BLaER1 treated with 17β-estradiol and CSF1 and Interleukin-3, amounts not matched to agents 10 nM and 100 nM (cell line): ENCODE measurements around the gene SUDS3.
A peak's percentile ranks its signal among the peaks of the same experiment; 100 is the strongest.

ENCODE experiments used
- H3K27ac ChIP-seq, 11 experiments: shearing (Covaris generic); formaldehyde crosslinking; 2 replicates each; pipeline ENCODE4 v1.8.1; 2022
- H3K27me3 ChIP-seq, 11 experiments: shearing (Covaris generic); formaldehyde crosslinking; 2 replicates each; pipeline ENCODE4 v1.8.1; 2022
- H3K36me3 ChIP-seq, 11 experiments: shearing (Covaris generic); formaldehyde crosslinking; 2 replicates each; pipeline ENCODE4 v1.8.1; 2022
- H3K4me1 ChIP-seq, 10 experiments: shearing (Covaris generic); formaldehyde crosslinking; 2 replicates each; pipeline ENCODE4 v1.8.1; 2022
- H3K4me2 ChIP-seq, 11 experiments: shearing (Covaris generic); formaldehyde crosslinking; 2 replicates each; pipeline ENCODE4 v1.8.1; 2022
- H3K4me3 ChIP-seq, 10 experiments: shearing (Covaris generic); formaldehyde crosslinking; 2 replicates each; pipeline ENCODE4 v1.8.1; 2022
- H3K9ac ChIP-seq, 11 experiments: shearing (Covaris generic); formaldehyde crosslinking; 2 replicates each; pipeline ENCODE4 v1.8.1; 2022
- H3K9me3 ChIP-seq, 11 experiments: shearing (Covaris generic); formaldehyde crosslinking; replicated peaks in 1 of 11; 2 replicates each; pipeline ENCODE4 v1.8.1; 2022
- H4K20me1 ChIP-seq, 11 experiments: shearing (Covaris generic); formaldehyde crosslinking; 2 replicates each; pipeline ENCODE4 v1.8.1; 2022
- Cebpa-rat ChIP-seq, 11 experiments: shearing (Covaris generic); IDR thresholded peaks; 2 replicates each; pipeline ENCODE4 v1.8.1; 2022

The SUDS3 gene

GRCh38 chr12:118432812-118433545 is 56.6 kb downstream of the SUDS3 start:
- no peak overlapping the region for H3K4me2 ChIP-seq
- no peak overlapping the region for H3K9ac ChIP-seq
- H3K9me3 ChIP-seq: no peaks in the 10 kb centered on the region
- no peaks in the 10 kb centered on the region for H3K27me3 ChIP-seq
- no peak overlapping the region for H3K4me3 ChIP-seq
- H3K27ac ChIP-seq: no peak overlapping the region
- H3K36me3 ChIP-seq: no peaks in the 10 kb centered on the region
- no peak for TF ChIP-seq Cebpa-rat (IDR thresholded peaks at IDR 0.05)
- no peaks in the 10 kb centered on the region for H4K20me1 ChIP-seq
- no peaks in the 10 kb centered on the region for H3K4me1 ChIP-seq

- Histone ChIP-seq H4K20me1 (no peaks in the 10 kb centered on the region), H3K4me3 (no peak overlapping the region), H3K9me3 (no peaks in the 10 kb centered on the region), H3K4me1 (no peaks in the 10 kb centered on the region; a peak in 1 of 20 replicates), H3K4me2 (no peak overlapping the region), H3K9ac (no peak overlapping the region), H3K27ac (no peak overlapping the region), H3K36me3 (no peaks in the 10 kb centered on the region), H3K27me3 (no peaks in the 10 kb centered on the region)
- no peak for TF ChIP-seq Cebpa-rat (IDR thresholded peaks at IDR 0.05)
Observed at GRCh38 chr12:118436002-118436730, 59.8 kb downstream of the SUDS3 start.

GRCh38 chr12:118436986-118437385 is 60.6 kb downstream of the SUDS3 start:
- no peaks in the 10 kb centered on the region for H3K27me3 ChIP-seq
- TF ChIP-seq Cebpa-rat (IDR thresholded peaks at IDR 0.05): no peak
- H4K20me1 ChIP-seq: no peaks in the 10 kb centered on the region
- no peak overlapping the region for H3K9ac ChIP-seq
- H3K27ac ChIP-seq: no peak overlapping the region
- H3K4me2 ChIP-seq: no peak overlapping the region
- no peaks in the 10 kb centered on the region for H3K9me3 ChIP-seq
- no peak overlapping the region for H3K4me3 ChIP-seq
- no peaks in the 10 kb centered on the region; a peak in 1 of 20 replicates for H3K4me1 ChIP-seq
- H3K36me3 ChIP-seq: no peaks in the 10 kb centered on the region

GRCh38 chr12:118439068-118439467 is 62.7 kb downstream of the SUDS3 start:
- no peak for TF ChIP-seq Cebpa-rat (IDR thresholded peaks at IDR 0.05)
- H4K20me1 ChIP-seq: no peaks in the 10 kb centered on the region
- H3K4me3 ChIP-seq: no peak overlapping the region
- no peak overlapping the region for H3K27ac ChIP-seq
- H3K9me3 ChIP-seq: no peaks in the 10 kb centered on the region; a peak in 1 of 22 replicates
- H3K36me3 ChIP-seq: no peaks in the 10 kb centered on the region
- H3K4me1 ChIP-seq: no peaks in the 10 kb centered on the region; a peak in 1 of 20 replicates
- H3K4me2 ChIP-seq: no peak overlapping the region
- H3K27me3 ChIP-seq: no peaks in the 10 kb centered on the region
- no peak overlapping the region for H3K9ac ChIP-seq

- Histone ChIP-seq H3K36me3 (no peaks in the 10 kb centered on the region), H3K4me2 (no peak overlapping the region), H3K27ac (no peak overlapping the region), H3K4me3 (no peak overlapping the region), H3K9me3 (no peaks in the 10 kb centered on the region; a peak in 1 of 22 replicates), H3K9ac (no peak overlapping the region), H3K27me3 (no peaks in the 10 kb centered on the region), H3K4me1 (no peaks in the 10 kb centered on the region), H4K20me1 (no peaks in the 10 kb centered on the region)
- no peak for TF ChIP-seq Cebpa-rat (IDR thresholded peaks at IDR 0.05)
Observed at GRCh38 chr12:118446247-118446646, 69.9 kb downstream of the SUDS3 start.

GRCh38 chr12:118447181-118447580 is 70.8 kb downstream of the SUDS3 start:
- H3K4me2 ChIP-seq: no peak overlapping the region
- H3K9me3 ChIP-seq: no peaks in the 10 kb centered on the region; a peak in 1 of 22 replicates
- no peaks in the 10 kb centered on the region for H3K27me3 ChIP-seq
- no peaks in the 10 kb centered on the region for H3K4me1 ChIP-seq
- H3K4me3 ChIP-seq: no peak overlapping the region
- no peak for TF ChIP-seq Cebpa-rat (IDR thresholded peaks at IDR 0.05)
- H3K36me3 ChIP-seq: no peaks in the 10 kb centered on the region
- no peak overlapping the region for H3K27ac ChIP-seq
- no peaks in the 10 kb centered on the region for H4K20me1 ChIP-seq
- no peak overlapping the region for H3K9ac ChIP-seq

GRCh38 chr12:118448341-118448740 is 72.0 kb downstream of the SUDS3 start:
- H3K36me3 ChIP-seq: no peaks in the 10 kb centered on the region
- H3K27me3 ChIP-seq: no peaks in the 10 kb centered on the region
- H4K20me1 ChIP-seq: no peaks in the 10 kb centered on the region
- H3K4me3 ChIP-seq: no peak overlapping the region
- no peaks in the 10 kb centered on the region; a peak in 1 of 22 replicates for H3K9me3 ChIP-seq
- H3K9ac ChIP-seq: no peak overlapping the region
- TF ChIP-seq Cebpa-rat (IDR thresholded peaks at IDR 0.05): no peak
- no peak overlapping the region for H3K4me2 ChIP-seq
- no peaks in the 10 kb centered on the region for H3K4me1 ChIP-seq
- H3K27ac ChIP-seq: no peak overlapping the region

GRCh38 chr12:118455327-118455726 is 79.0 kb downstream of the SUDS3 start:
- Histone ChIP-seq H3K27me3 (no peaks in the 10 kb centered on the region), H3K27ac (no peak overlapping the region), H3K4me2 (peak overlapping the region in 5 of 11 experiments; percentile 16 to 58 (median 28); a peak in 9 of 22 replicates), H3K4me1 (peaks cover 0 to 7% (median 5%) of the 10 kb centered on the region in 10 experiments; a peak in 11 of 20 replicates), H3K9ac (no peak overlapping the region), H4K20me1 (no peaks in the 10 kb centered on the region), H3K4me3 (no peak overlapping the region), H3K36me3 (no peaks in the 10 kb centered on the region), H3K9me3 (peaks cover 0 to 9% (median 0%) of the 10 kb centered on the region in 11 experiments; a peak in 7 of 22 replicates)
- TF ChIP-seq Cebpa-rat (IDR thresholded peaks at IDR 0.05): no peak

GRCh38 chr12:118456741-118457140 is 80.4 kb downstream of the SUDS3 start:
- no peak overlapping the region for H3K9ac ChIP-seq
- H3K9me3 ChIP-seq: peaks cover 0 to 18% (median 0%) of the 10 kb centered on the region in 11 experiments; a peak in 7 of 22 replicates
- no peak overlapping the region for H3K4me3 ChIP-seq
- no peaks in the 10 kb centered on the region for H4K20me1 ChIP-seq
- no peaks in the 10 kb centered on the region for H3K27me3 ChIP-seq
- no peaks in the 10 kb centered on the region for H3K36me3 ChIP-seq
- no peak overlapping the region for H3K4me2 ChIP-seq
- H3K27ac ChIP-seq: no peak overlapping the region
- no peak for TF ChIP-seq Cebpa-rat (IDR thresholded peaks at IDR 0.05)
- peaks cover 0 to 7% (median 5%) of the 10 kb centered on the region in 10 experiments; a peak in 11 of 20 replicates for H3K4me1 ChIP-seq
